ENCODE data around the gene AP3M1. TPM values are rescaled to one million over a fixed set of nuclear protein-coding genes. Genes with fewer than 3 reads are reported as not detected.

Gene AP3M1, protein sequence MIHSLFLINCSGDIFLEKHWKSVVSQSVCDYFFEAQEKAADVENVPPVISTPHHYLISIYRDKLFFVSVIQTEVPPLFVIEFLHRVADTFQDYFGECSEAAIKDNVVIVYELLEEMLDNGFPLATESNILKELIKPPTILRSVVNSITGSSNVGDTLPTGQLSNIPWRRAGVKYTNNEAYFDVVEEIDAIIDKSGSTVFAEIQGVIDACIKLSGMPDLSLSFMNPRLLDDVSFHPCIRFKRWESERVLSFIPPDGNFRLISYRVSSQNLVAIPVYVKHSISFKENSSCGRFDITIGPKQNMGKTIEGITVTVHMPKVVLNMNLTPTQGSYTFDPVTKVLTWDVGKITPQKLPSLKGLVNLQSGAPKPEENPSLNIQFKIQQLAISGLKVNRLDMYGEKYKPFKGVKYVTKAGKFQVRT
- total RNA-seq (10 to 100 TPM in 2 of 5 donors, 1 to 10 TPM in 3; 3.5 to 28.1 (median 9.9) TPM), polyA plus RNA-seq (10 to 100 TPM in 2 of 3 donors, 1 to 10 TPM in 1; 8.6 to 14.1 (median 13.0) TPM)
- long read RNA-seq, donor 1, full-length matches to known transcripts = 3 of 3 reads
- long read RNA-seq, donor 1, partial matches to known transcripts = 0 of 3 reads
- long read RNA-seq, donor 1, other reads (novel, unspliced or antisense) = 0 of 3 reads
- long read RNA-seq, donor 2, full-length matches to known transcripts = 7 of 7 reads
- long read RNA-seq, donor 2, partial matches to known transcripts = 0 of 7 reads
- long read RNA-seq, donor 2, other reads (novel, unspliced or antisense) = 0 of 7 reads
- long read RNA-seq, donor 3, full-length matches to known transcripts = 2 of 2 reads
- long read RNA-seq, donor 3, partial matches to known transcripts = 0 of 2 reads
- long read RNA-seq, donor 3, other reads (novel, unspliced or antisense) = 0 of 2 reads
- long read RNA-seq, donor 4, full-length matches to known transcripts = 1 of 1 reads
- long read RNA-seq, donor 4, partial matches to known transcripts = 0 of 1 reads
- long read RNA-seq, donor 4, other reads (novel, unspliced or antisense) = 0 of 1 reads
- long read RNA-seq, donor 5, full-length matches to known transcripts = 6 of 6 reads
- long read RNA-seq, donor 5, partial matches to known transcripts = 0 of 6 reads
- long read RNA-seq, donor 5, other reads (novel, unspliced or antisense) = 0 of 6 reads
- long read RNA-seq, donor 6, full-length matches to known transcripts = 21 of 21 reads
- long read RNA-seq, donor 6, partial matches to known transcripts = 0 of 21 reads
- long read RNA-seq, donor 6, other reads (novel, unspliced or antisense) = 0 of 21 reads
- long read RNA-seq, donor 7, full-length matches to known transcripts = 4 of 4 reads
- long read RNA-seq, donor 7, partial matches to known transcripts = 0 of 4 reads
- long read RNA-seq, donor 7, other reads (novel, unspliced or antisense) = 0 of 4 reads
- long read RNA-seq, donor 8, full-length matches to known transcripts = 8 of 8 reads
- long read RNA-seq, donor 8, partial matches to known transcripts = 0 of 8 reads
- long read RNA-seq, donor 8, other reads (novel, unspliced or antisense) = 0 of 8 reads
- long read RNA-seq, donor 9, full-length matches to known transcripts = 6 of 6 reads
- long read RNA-seq, donor 9, partial matches to known transcripts = 0 of 6 reads
- long read RNA-seq, donor 9, other reads (novel, unspliced or antisense) = 0 of 6 reads
- long read RNA-seq, donor 10, full-length matches to known transcripts = 4 of 4 reads
- long read RNA-seq, donor 10, partial matches to known transcripts = 0 of 4 reads
- long read RNA-seq, donor 10, other reads (novel, unspliced or antisense) = 0 of 4 reads

GRCh38 chr10:74150204-74150989 is at the start of gene AP3M1:
Gene AP3M1 (minus strand): TSS chr10:74150828. CDS start chr10:74138379, 12,449 bp downstream.
- H3K27me3 ChIP-seq = no peaks in the 10 kb centered on the region
- H3K9me3 ChIP-seq = no peaks in the 10 kb centered on the region
- WGBS, 5 donors = 0% methylated on average over 27 to 32 of the region's 32 CpGs
- peaks cover 13 to 76% (median 48%) of the 10 kb centered on the region in 4 donors for H3K4me1 ChIP-seq
- H3K36me3 ChIP-seq = peaks cover 0 to 12% (median 6%) of the 10 kb centered on the region in 4 donors
- H3K4me3 ChIP-seq = peak within 1 kb of the TSS; percentile 66 to 99 (median 90)
- peak within 1 kb of the TSS; percentile 88 to 92 (median 91) for H3K27ac ChIP-seq
- intact Hi-C loops (cut with DNase I; ENCODE audit: low total_unique reads) = no loop called here
- peak in 1 of 2 donors; percentile 85 for DNase-seq
- TF ChIP-seq CTCF (IDR thresholded peaks at IDR 0.05) = no peak
- TF ChIP-seq POLR2A (IDR thresholded peaks at IDR 0.05) = no peak
- TF ChIP-seq POLR2AphosphoS5 (IDR thresholded peaks at IDR 0.05) = peak in 1 of 3 donors; percentile 8

- H3K27ac ChIP-seq = no peak overlapping the region
- no peak for DNase-seq
- no peaks in the 10 kb centered on the region for H3K9me3 ChIP-seq
- H3K4me1 ChIP-seq = peaks cover 0 to 7% (median 0%) of the 10 kb centered on the region in 4 donors
- no peaks in the 10 kb centered on the region for H3K27me3 ChIP-seq
- intact Hi-C loops (cut with DNase I; ENCODE audit: low total_unique reads) = no loop called here
- 92 to 98% (median 96%) methylated on average over 4 of the region's 4 CpGs for WGBS, 5 donors
- peaks cover 0 to 11% (median 5%) of the 10 kb centered on the region in 4 donors for H3K36me3 ChIP-seq
- TF ChIP-seq CTCF (IDR thresholded peaks at IDR 0.05) (no peak), POLR2AphosphoS5 (IDR thresholded peaks at IDR 0.05) (no peak), POLR2A (IDR thresholded peaks at IDR 0.05) (no peak)
- H3K4me3 ChIP-seq = no peak overlapping the region
These were observed 48.7 kb upstream of the AP3M1 start for GRCh38 chr10:74199315-74199714.

GRCh38 chr10:74194999-74195398 is 44.4 kb upstream of the AP3M1 start:
- WGBS, 5 donors = 71 to 81% (median 77%) methylated on average over 3 of the region's 3 CpGs
- H3K9me3 ChIP-seq = no peaks in the 10 kb centered on the region
- no peak overlapping the region for H3K4me3 ChIP-seq
- DNase-seq = peak in 1 of 2 donors; percentile 26
- H3K4me1 ChIP-seq = peaks cover 8 to 13% (median 11%) of the 10 kb centered on the region in 4 donors
- TF ChIP-seq EP300 (IDR thresholded peaks at IDR 0.05) = no peak
- TF ChIP-seq CTCF (IDR thresholded peaks at IDR 0.05) = no peak
- TF ChIP-seq POLR2AphosphoS5 (IDR thresholded peaks at IDR 0.05) = no peak
- no peak for TF ChIP-seq POLR2A (IDR thresholded peaks at IDR 0.05)
- intact Hi-C loops (cut with DNase I; ENCODE audit: low total_unique reads) = no loop called here
- H3K27ac ChIP-seq = no peak overlapping the region
- no peaks in the 10 kb centered on the region for H3K36me3 ChIP-seq
- no peaks in the 10 kb centered on the region for H3K27me3 ChIP-seq
